ENCODE results near the gene RAD52. TPM values are rescaled to one million over a fixed set of nuclear protein-coding genes. Genes with fewer than 3 reads are reported as not detected.

Gene RAD52
- total and polyA plus RNA-seq, 12 donors, result 4.1 to 14.8 (median 6.1) TPM

GRCh38 chr12:863285-863684, 86.2 kb downstream of the RAD52 start:
- TF ChIP-seq, protein P1, sequence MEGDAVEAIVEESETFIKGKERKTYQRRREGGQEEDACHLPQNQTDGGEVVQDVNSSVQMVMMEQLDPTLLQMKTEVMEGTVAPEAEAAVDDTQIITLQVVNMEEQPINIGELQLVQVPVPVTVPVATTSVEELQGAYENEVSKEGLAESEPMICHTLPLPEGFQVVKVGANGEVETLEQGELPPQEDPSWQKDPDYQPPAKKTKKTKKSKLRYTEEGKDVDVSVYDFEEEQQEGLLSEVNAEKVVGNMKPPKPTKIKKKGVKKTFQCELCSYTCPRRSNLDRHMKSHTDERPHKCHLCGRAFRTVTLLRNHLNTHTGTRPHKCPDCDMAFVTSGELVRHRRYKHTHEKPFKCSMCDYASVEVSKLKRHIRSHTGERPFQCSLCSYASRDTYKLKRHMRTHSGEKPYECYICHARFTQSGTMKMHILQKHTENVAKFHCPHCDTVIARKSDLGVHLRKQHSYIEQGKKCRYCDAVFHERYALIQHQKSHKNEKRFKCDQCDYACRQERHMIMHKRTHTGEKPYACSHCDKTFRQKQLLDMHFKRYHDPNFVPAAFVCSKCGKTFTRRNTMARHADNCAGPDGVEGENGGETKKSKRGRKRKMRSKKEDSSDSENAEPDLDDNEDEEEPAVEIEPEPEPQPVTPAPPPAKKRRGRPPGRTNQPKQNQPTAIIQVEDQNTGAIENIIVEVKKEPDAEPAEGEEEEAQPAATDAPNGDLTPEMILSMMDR (IDR thresholded peaks at IDR 0.05), result no peak
- H3K27me3 ChIP-seq, result no peaks in the 10 kb centered on the region
- no peaks in the 10 kb centered on the region for H3K4me1 ChIP-seq
- DNase-seq (no peak), ATAC-seq (no peak)
- intact Hi-C loops (cut with DNase I), result loop anchor here in 1 of 10 donors (5.0 kb wide), 1 partner anchor 291 kb away; no protein-coding TSS in a partner anchor
- peaks cover 0 to 100% (median 55%) of the 10 kb centered on the region in 9 donors for H3K36me3 ChIP-seq
- no peak overlapping the region for H3K4me3 ChIP-seq
- H3K27ac ChIP-seq, result no peak overlapping the region
- 80 to 90% methylated on average over 1 of the region's 1 CpG for whole genome bisulfite sequencing, 2 donors
- no peaks in the 10 kb centered on the region for H3K9me3 ChIP-seq

GRCh38 chr12:862303-862911, 87.1 kb downstream of the RAD52 start:
- DNase-seq (no peak), ATAC-seq (no peak)
- Histone ChIP-seq H3K4me3 (no peak overlapping the region), H3K9me3 (no peaks in the 10 kb centered on the region), H3K27ac (no peak overlapping the region), H3K4me1 (peaks cover 0 to 5% (median 0%) of the 10 kb centered on the region in 9 donors), H3K36me3 (peaks cover 0 to 100% (median 61%) of the 10 kb centered on the region in 9 donors), H3K27me3 (no peaks in the 10 kb centered on the region)
- 93% methylated on average over 4 of the region's 4 CpGs for WGBS, 2 donors
- TF ChIP-seq, protein P1 (IDR thresholded peaks at IDR 0.05), result no peak
- intact Hi-C loops (cut with DNase I), result loop anchor here in 1 of 10 donors (5.0 kb wide), 1 partner anchor 290 kb away; no protein-coding TSS in a partner anchor

Other genes starting within 250 kb of the RAD52 start
- gene WNK1, start 197.1 kb downstream of the RAD52 start, total RNA-seq, result 100 to 1,000 TPM; 280 to 408 (median 326) TPM
- 10 to 100 TPM; 43.5 to 70.9 TPM for gene WNK1, start 197.1 kb downstream of the RAD52 start, polyA plus RNA-seq
- 10 to 100 TPM; 37.7 to 67.5 (median 49.5) TPM for gene ERC1, start 41.5 kb upstream of the RAD52 start, total RNA-seq
- gene ERC1, start 41.5 kb upstream of the RAD52 start, polyA plus RNA-seq, result 10 to 100 TPM in 1 of 2 donors, 1 to 10 TPM in 1; 6.5 to 23.0 TPM